ENCODE measurements around the gene ALG1L2. TPM values are rescaled to one million over a fixed set of nuclear protein-coding genes. Genes with fewer than 3 reads are reported as not detected.
"Not testable (repeated sequence)": the region's sequence is repeated elsewhere in the genome, so short reads cannot be mapped to it uniquely, and the experiment has no call there.

ALG1L2 gene
- total RNA-seq, 1 experiment from 2014 or later, result not detected

DNA sequence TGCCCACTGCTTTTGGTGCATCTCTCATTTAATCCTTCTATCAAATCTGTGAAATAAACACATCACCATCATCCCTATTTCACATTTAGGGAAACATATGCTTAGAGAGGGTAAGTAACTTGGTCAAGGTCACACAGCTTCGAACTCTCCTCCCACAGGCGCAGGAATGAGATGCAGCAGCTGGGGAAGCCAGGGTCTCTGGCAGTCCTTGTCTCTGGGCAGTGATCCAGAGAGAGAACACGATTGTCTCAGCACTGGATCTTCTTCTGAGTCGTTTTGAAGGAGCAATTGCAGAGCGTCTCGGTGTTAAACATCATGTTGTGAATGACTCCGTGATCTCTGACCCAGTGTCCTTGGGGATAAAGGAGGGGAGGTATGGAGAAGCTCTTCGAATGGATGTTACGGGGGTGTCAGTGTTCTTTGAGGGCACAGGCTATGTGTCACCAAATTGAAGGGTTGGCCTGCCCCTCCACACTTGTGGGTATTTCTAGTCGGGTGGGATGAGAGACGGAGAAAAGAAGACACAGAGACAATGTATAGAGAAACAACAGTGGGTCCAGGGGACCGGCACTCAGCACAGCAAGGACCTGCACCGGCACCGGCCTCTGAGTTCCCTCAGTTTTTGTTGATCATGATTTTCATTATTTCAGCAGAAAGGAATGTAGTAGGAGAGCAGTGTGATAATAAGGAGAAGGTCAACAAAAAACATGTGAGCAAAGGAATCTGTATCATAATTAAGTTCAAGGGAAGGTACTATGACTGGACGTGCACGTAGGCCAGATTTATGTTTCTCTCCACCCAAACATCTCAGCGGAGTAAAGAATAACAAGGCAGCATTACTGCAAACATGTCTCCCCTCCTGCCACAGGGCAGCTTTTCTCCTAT is 41.5 kb downstream of the ALG1L2 start:
- DNase-seq (ENCODE audit: low read depth), result not testable (repeated sequence)

GRCh38 chr3:130125406-130125805 is 43.8 kb downstream of the ALG1L2 start:
- not testable (repeated sequence) for DNase-seq (ENCODE audit: low read depth)

- not testable (repeated sequence) for DNase-seq (ENCODE audit: low read depth)
Measured at GRCh38 chr3:130136337-130136736, 54.7 kb downstream of the ALG1L2 start.

DNA sequence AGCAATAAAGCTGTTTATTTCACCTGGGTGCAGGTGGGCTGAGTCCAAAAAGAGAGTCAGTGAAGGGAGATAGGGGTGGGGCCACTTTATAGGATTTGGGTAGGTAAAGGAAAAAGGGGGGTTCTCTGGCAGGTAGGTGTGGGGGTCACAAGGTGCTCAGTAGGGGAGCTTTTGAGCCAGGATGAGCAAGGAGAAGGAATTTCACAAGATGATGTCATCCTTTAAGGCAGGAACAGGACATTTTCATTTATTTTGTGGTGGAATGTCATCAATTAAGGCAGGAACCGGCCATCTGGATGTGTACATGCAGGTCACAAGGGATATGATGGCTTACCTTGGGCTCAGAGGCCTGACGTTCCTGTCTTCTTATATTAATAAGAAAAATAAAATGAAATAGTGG is 56.1 kb downstream of the ALG1L2 start:
- DNase-seq (ENCODE audit: low read depth), result not testable (repeated sequence)

DNA sequence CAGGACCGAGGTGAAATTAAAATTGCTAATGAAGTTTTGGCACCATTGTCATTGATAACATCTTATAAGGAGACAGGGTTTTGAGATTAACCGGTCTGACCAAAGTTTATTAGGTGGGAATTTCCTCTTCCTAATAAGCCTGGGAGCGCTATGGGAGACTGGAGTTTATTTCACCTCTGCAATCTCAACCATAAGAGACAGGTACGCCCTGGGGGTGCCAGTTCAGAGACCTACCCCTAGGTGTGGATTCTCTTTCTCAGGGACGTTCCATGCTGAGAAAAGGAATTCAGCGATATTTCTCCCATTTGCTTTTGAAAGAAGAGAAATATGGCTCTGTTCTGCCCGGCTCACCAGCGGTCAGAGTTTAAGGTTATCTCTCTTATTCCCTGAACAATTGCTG is 57.4 kb downstream of the ALG1L2 start:
- not testable (repeated sequence) for DNase-seq (ENCODE audit: low read depth)

GRCh38 chr3:130140756-130141155 is 59.1 kb downstream of the ALG1L2 start:
- DNase-seq (ENCODE audit: low read depth), result peak; percentile 32

- DNase-seq (ENCODE audit: low read depth), result not testable (repeated sequence)
Measured at GRCh38 chr3:130143648-130144327, 62.2 kb downstream of the ALG1L2 start.

- DNase-seq (ENCODE audit: low read depth), result not testable (repeated sequence)
Measured at GRCh38 chr3:130144328-130144650, 62.7 kb downstream of the ALG1L2 start.

DNA sequence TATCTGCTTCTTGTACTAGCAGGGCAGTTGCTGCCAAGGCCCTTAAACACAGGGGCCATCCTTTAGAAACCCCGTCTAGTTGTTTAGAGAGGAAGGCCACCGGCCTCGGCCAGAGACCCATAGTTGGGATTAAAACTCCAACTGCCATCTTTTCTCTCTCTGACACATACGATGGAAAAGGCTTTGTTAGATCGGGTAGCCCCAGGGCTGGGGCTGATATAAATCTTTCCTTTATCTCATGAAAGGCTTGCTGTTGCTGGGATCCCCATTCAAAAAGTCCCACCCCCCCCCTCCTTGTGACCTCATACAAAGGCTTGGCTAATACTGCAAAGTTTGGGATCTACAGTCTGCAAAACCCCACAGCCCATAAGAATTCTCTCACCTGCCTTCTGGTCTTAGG is 63.8 kb downstream of the ALG1L2 start:
- DNase-seq (ENCODE audit: low read depth), result not testable (repeated sequence)

- DNase-seq (ENCODE audit: low read depth), result not testable (repeated sequence)
Measured at GRCh38 chr3:130146465-130146864, 64.8 kb downstream of the ALG1L2 start.

Other genes with a start within 250 kb of the ALG1L2 start
- gene TMCC1, start 188.1 kb upstream of the ALG1L2 start, total RNA-seq (2014; rRNA removed; shearing (Covaris generic)), result 6.8 and 10.1 TPM in 2 replicates
- gene TRH, start 107.1 kb upstream of the ALG1L2 start, total RNA-seq (2014; rRNA removed; shearing (Covaris generic)), result not detected in 2 replicates